SK-N-SH (cell line): ENCODE measurements around the gene RRP7A. TPM values are rescaled to one million over a fixed set of nuclear protein-coding genes. Genes with fewer than 3 reads are reported as not detected.

Experiments
- CTCF ChIA-PET: fragments of 300-600, 350-600 bp; formaldehyde crosslinking; extraction: SDS; loops from one replicate; lab custom pipeline; 2021; lab: Yijun Ruan, JAX
- POLR2A ChIA-PET: fragments of 350-600 bp; sonication (Branson Sonifier 250); formaldehyde crosslinking; extraction: SDS; loops from one replicate; lab custom pipeline; 2020; ENCODE audit warnings: antibody characterized with exemption, inconsistent platforms; lab: Yijun Ruan, JAX
- DNase-seq: peaks from one replicate; pipeline ENCODE4 v3.0.0; 2012
- H2AFZ ChIP-seq: fragments of 200-600 bp; sonication (generic); 2 replicates; pipeline ENCODE4 v1.8.1; 2016; ENCODE audit warnings: antibody characterized with exemption, mild to moderate bottlenecking, low read depth
- H3F3A ChIP-seq: fragments of 200-600 bp; sonication (generic); replicated peaks from 2 replicates; pipeline ENCODE3; 2016; ENCODE audit warnings: antibody characterized with exemption, mild to moderate bottlenecking; ENCODE audit not compliant: insufficient read depth
- H3K27ac ChIP-seq, 2 experiments: fragments of 200-500 bp in 1 of 2; fragments of 200-600 bp in 1 of 2; sonication (Bioruptor generic) in 1 of 2; sonication (generic), shearing (Covaris generic) in 1 of 2; 2 replicates each; pipeline versions ENCODE4 v1.5.1 to v1.6.1; 2014 to 2016; ENCODE audit warnings: low read depth in 2 of 2, inconsistent platforms in 1 of 2, low read length in 1 of 2, mild to moderate bottlenecking in 1 of 2, mixed read lengths in 1 of 2
- H3K27me3 ChIP-seq: fragments of 200-600 bp; sonication (generic), shearing (Covaris generic); 2 replicates; pipeline ENCODE4 v1.6.1; 2016; ENCODE audit warnings: mixed run types; ENCODE audit not compliant: insufficient read depth
- H3K36me3 ChIP-seq, 2 experiments: fragments of 200-500 bp in 1 of 2; fragments of 200-600 bp in 1 of 2; sonication (Bioruptor generic) in 1 of 2; sonication (generic) in 1 of 2; replicated peaks in 1 of 2; 2 replicates each; pipeline versions ENCODE3 to v1.5.1; 2014 to 2016; ENCODE audit warnings: low read length in 1 of 2, mild to moderate bottlenecking in 1 of 2; ENCODE audit not compliant: insufficient read depth in 2 of 2, control insufficient read depth in 1 of 2
- H3K4me1 ChIP-seq, 2 experiments: fragments of 200-500 bp in 1 of 2; fragments of 200-600 bp in 1 of 2; sonication (Bioruptor generic) in 1 of 2; sonication (generic), shearing (Covaris generic) in 1 of 2; 2 replicates each; pipeline versions ENCODE4 v1.5.1 to v1.6.1; 2014 to 2016; ENCODE audit warnings: low read depth in 1 of 2, low read length in 1 of 2, mixed run types in 1 of 2; ENCODE audit not compliant: insufficient read depth in 2 of 2, control insufficient read depth in 1 of 2
- H3K4me2 ChIP-seq: fragments of 200-600 bp; sonication (generic), shearing (Covaris generic); 2 replicates; pipeline ENCODE4 v1.6.1; 2017; ENCODE audit warnings: mixed run types
- H3K4me3 ChIP-seq, 2 experiments: fragments of 200-500 bp in 1 of 2; fragments of 200-600 bp in 1 of 2; sonication (Bioruptor generic) in 1 of 2; sonication (generic), shearing (Covaris generic) in 1 of 2; 2 replicates each; pipeline versions ENCODE4 v1.5.1 to v1.8.1; 2014 to 2016; ENCODE audit warnings: low read depth in 2 of 2, inconsistent platforms in 1 of 2, low read length in 1 of 2, mild to moderate bottlenecking in 1 of 2, mixed read lengths in 1 of 2, moderate library complexity in 1 of 2
- H3K79me2 ChIP-seq: fragments of 200-600 bp; sonication (generic); 2 replicates; pipeline ENCODE4 v1.8.1; 2017; ENCODE audit warnings: mild to moderate bottlenecking; ENCODE audit not compliant: insufficient read depth
- H3K9ac ChIP-seq: fragments of 200-600 bp; sonication (generic); 2 replicates; pipeline ENCODE4 v1.6.1; 2017; ENCODE audit warnings: mixed run types
- H3K9me2 ChIP-seq: fragments of 200-600 bp; sonication (generic); 2 replicates; pipeline ENCODE4 v1.6.1; 2017; ENCODE audit warnings: mixed run types
- H3K9me3 ChIP-seq: fragments of 200-600 bp; sonication (generic); 2 replicates; pipeline ENCODE4 v1.6.1; 2017; ENCODE audit warnings: mixed run types, mild to moderate bottlenecking, moderate library complexity
- H4K20me1 ChIP-seq: fragments of 200-600 bp; sonication (generic); 2 replicates; pipeline ENCODE4 v1.6.1; 2017; ENCODE audit warnings: mild to moderate bottlenecking, mixed run types; ENCODE audit not compliant: insufficient read depth
- ELF1 ChIP-seq: IDR thresholded peaks from 2 replicates; pipeline ENCODE4 v1.4.0; 2012
- FOXJ3 ChIP-seq: sonication (generic); formaldehyde crosslinking; IDR thresholded peaks from 2 replicates; pipeline ENCODE4 v1.5.1; 2020; ENCODE audit warnings: mild to moderate bottlenecking, missing genetic modification reagents
- FOXM1 ChIP-seq: IDR thresholded peaks from 2 replicates; pipeline ENCODE4 v1.4.0; 2012; ENCODE audit warnings: low read depth, mild to moderate bottlenecking
- GATA2 ChIP-seq: sonication (generic); formaldehyde crosslinking; IDR thresholded peaks from 2 replicates; pipeline ENCODE4 v1.5.0; 2020; ENCODE audit warnings: mild to moderate bottlenecking, missing genetic modification reagents
- IRF3 ChIP-seq: fragments of 150-350 bp; IDR thresholded peaks from 2 replicates; pipeline ENCODE4 v1.6.1; 2016; ENCODE audit warnings: mild to moderate bottlenecking, low read depth, low read length
- JUND ChIP-seq: IDR thresholded peaks from 2 replicates; pipeline ENCODE4 v1.4.0; 2012
- MAX ChIP-seq: IDR thresholded peaks from 2 replicates; pipeline ENCODE4 v1.4.0; 2012; ENCODE audit warnings: low read depth
- MEF2A ChIP-seq: IDR thresholded peaks from 2 replicates; pipeline ENCODE4 v1.4.0; 2012; ENCODE audit warnings: low read depth, borderline replicate concordance
- NRF1 ChIP-seq: IDR thresholded peaks from 2 replicates; pipeline ENCODE4 v1.6.1; 2012; ENCODE audit warnings: low read depth, mild to moderate bottlenecking, low read length
- PBX3 ChIP-seq: IDR thresholded peaks from 2 replicates; pipeline ENCODE4; 2012
- POLR2AphosphoS5 ChIP-seq: IDR thresholded peaks from 2 replicates; pipeline ENCODE4 v1.6.1; 2012; ENCODE audit warnings: low read depth, low read length
- REST ChIP-seq: IDR thresholded peaks from 2 replicates; pipeline ENCODE4 v1.6.1; 2012; ENCODE audit warnings: mild to moderate bottlenecking, low read depth, low read length, moderate library complexity
- SIN3A ChIP-seq: IDR thresholded peaks from 2 replicates; pipeline ENCODE4 v1.6.1; 2012; ENCODE audit warnings: low read depth, mild to moderate bottlenecking, low read length, moderate library complexity, borderline replicate concordance
- TCF12 ChIP-seq: IDR thresholded peaks from 2 replicates; pipeline ENCODE4 v1.4.0; 2012
- TEAD4 ChIP-seq: IDR thresholded peaks from 2 replicates; pipeline ENCODE4 v1.4.0; 2012; ENCODE audit warnings: mild to moderate bottlenecking, borderline replicate concordance; ENCODE audit not compliant: insufficient read depth
- USF1 ChIP-seq: IDR thresholded peaks from 2 replicates; pipeline ENCODE4 v1.4.0; 2012; ENCODE audit warnings: low read depth, borderline replicate concordance
- ZBTB33 ChIP-seq: IDR thresholded peaks from 2 replicates; pipeline ENCODE4 v1.4.0; 2012; ENCODE audit warnings: low read depth, borderline replicate concordance
- WGBS: methylation state at CpG from one replicate; pipeline ENCODE4 v1.1.6; 2017; ENCODE audit warnings: low lambda C conversion rate; 5-methylcytosine and 5-hydroxymethylcytosine counted together
- polyA plus RNA-seq, 3 experiments: library from polyadenylated mRNA; depleted of rRNA; stranded (reverse); fragments of >200 nt; gene quantifications; 2 replicates each; pipeline ENCODE4 v1.2.3, GENCODE V29; 2012

The RRP7A gene
- polyA plus RNA-seq, 1 of the 3 experiments (the other 2 are of a cell fraction) = 17.6 TPM

GRCh38 chr22:42565956-42566355 is 46.4 kb upstream of the RRP7A start:
- DNase-seq = no peak
- H3K9me3 ChIP-seq = no peaks in the 10 kb centered on the region
- H3K9me2 ChIP-seq = no peaks in the 10 kb centered on the region
- no peak overlapping the region for H3K4me2 ChIP-seq
- no peaks in the 10 kb centered on the region for H3F3A ChIP-seq
- H2AFZ ChIP-seq = no peak overlapping the region
- whole genome bisulfite sequencing = 100% methylated on average over 5 of the region's 12 CpGs
- no peaks in the 10 kb centered on the region for H3K27me3 ChIP-seq
- H3K9ac ChIP-seq = no peak overlapping the region
- H3K4me3 ChIP-seq = no peak overlapping the region
- peaks cover 0 to 13% of the 10 kb centered on the region in 2 experiments; a peak in 1 of 4 replicates for H3K4me1 ChIP-seq
- ChIA-PET POLR2A (no interaction called here), CTCF (no interaction called here)
- H4K20me1 ChIP-seq = no peaks in the 10 kb centered on the region
- no peaks in the 10 kb centered on the region for H3K79me2 ChIP-seq
- H3K36me3 ChIP-seq = no peaks in the 10 kb centered on the region
- TF ChIP-seq FOXJ3 (no peak), PBX3 (no peak), ZBTB33 (no peak), IRF3 (no peak), TEAD4 (no peak), JUND (no peak), REST (no peak)
- H3K27ac ChIP-seq = no peak overlapping the region

GRCh38 chr22:42564699-42565098 is 45.1 kb upstream of the RRP7A start:
- H3K9me2 ChIP-seq = no peaks in the 10 kb centered on the region
- DNase-seq = no peak
- H3K79me2 ChIP-seq = no peaks in the 10 kb centered on the region
- H4K20me1 ChIP-seq = no peaks in the 10 kb centered on the region
- no peaks in the 10 kb centered on the region for H3F3A ChIP-seq
- 100% methylated on average over 11 of the region's 17 CpGs for WGBS
- no peak overlapping the region for H3K9ac ChIP-seq
- no peak overlapping the region for H2AFZ ChIP-seq
- H3K9me3 ChIP-seq = no peaks in the 10 kb centered on the region
- no peak overlapping the region for H3K4me2 ChIP-seq
- CTCF ChIA-PET = no interaction called here
- POLR2A ChIA-PET = no interaction called here
- H3K27ac ChIP-seq = no peak overlapping the region
- H3K4me1 ChIP-seq = peaks cover 0 to 13% of the 10 kb centered on the region in 2 experiments; a peak in 1 of 4 replicates
- no peaks in the 10 kb centered on the region for H3K36me3 ChIP-seq
- no peak overlapping the region for H3K4me3 ChIP-seq
- H3K27me3 ChIP-seq = no peaks in the 10 kb centered on the region
- TF ChIP-seq PBX3 (no peak), NRF1 (no peak), POLR2AphosphoS5 (no peak), SIN3A (no peak), ELF1 (no peak), GATA2 (no peak), USF1 (no peak), MAX (no peak), TCF12 (no peak), MEF2A (no peak), JUND (no peak), FOXM1 (no peak)
